Spinal cord (tissue), 10 donors: ENCODE results near the gene ZBTB11. TPM values are rescaled to one million over a fixed set of nuclear protein-coding genes. Genes with fewer than 3 reads are reported as not detected.
"Not testable (repeated sequence)": the region's sequence is repeated elsewhere in the genome, so short reads cannot be mapped to it uniquely, and the experiment has no call there.

ENCODE experiments used
- DNase-seq, 6 donors: peaks; one replicate each; pipeline versions ENCODE4 v3.0.0 to v3.0.0-alpha.2; 2013 to 2015; ENCODE audit warnings: low spot score in 6 of 6, low read depth in 4 of 6
- H3K27ac ChIP-seq: one replicate; pipeline ENCODE4 v1.5.1; 2013; ENCODE audit warnings: low read depth, low read length, control low read depth
- H3K27me3 ChIP-seq: one replicate; pipeline ENCODE4 v1.6.1; 2013; ENCODE audit warnings: low read length; ENCODE audit not compliant: control insufficient read depth, insufficient read depth
- H3K36me3 ChIP-seq: one replicate; pipeline ENCODE4 v1.6.1; 2013; ENCODE audit warnings: low read length; ENCODE audit not compliant: control insufficient read depth, insufficient read depth
- H3K4me1 ChIP-seq: one replicate; pipeline ENCODE4 v1.6.1; 2013; ENCODE audit warnings: low read length; ENCODE audit not compliant: control insufficient read depth, insufficient read depth
- H3K4me3 ChIP-seq: one replicate; pipeline ENCODE4 v1.5.1; 2013; ENCODE audit warnings: low read depth, low read length, control low read depth
- H3K9me3 ChIP-seq: one replicate; pipeline ENCODE4 v1.6.1; 2013; ENCODE audit warnings: low read length; ENCODE audit not compliant: control insufficient read depth, insufficient read depth
- WGBS: methylation state at CpG from one replicate; pipeline ENCODE4 v1.1.5; 2013; ENCODE audit warnings: missing lambda C conversion rate; ENCODE audit not compliant: insufficient coverage; 5-methylcytosine and 5-hydroxymethylcytosine counted together
- polyA plus RNA-seq, 2 donors: library from polyadenylated mRNA; unstranded; fragments of 120-200 nt; gene quantifications; one replicate each; pipeline ENCODE4 v1.2.1, GENCODE V29; 2013; ENCODE audit not compliant: insufficient read length in 2 of 2
- total RNA-seq, 2 donors: library from RNA; depleted of rRNA in 1 of 2; stranded (reverse); fragments of 120-200 nt in 1 of 2; fragments of >200 nt in 1 of 2; gene quantifications; one replicate each; pipeline versions ENCODE4 v1.2.3 to v1.2.4, GENCODE V29; 2013 to 2014
- donor health status: healthy.

The ZBTB11 gene
- total and polyA plus RNA-seq, 4 donors = 17.7 to 39.2 (median 21.6) TPM

DNA sequence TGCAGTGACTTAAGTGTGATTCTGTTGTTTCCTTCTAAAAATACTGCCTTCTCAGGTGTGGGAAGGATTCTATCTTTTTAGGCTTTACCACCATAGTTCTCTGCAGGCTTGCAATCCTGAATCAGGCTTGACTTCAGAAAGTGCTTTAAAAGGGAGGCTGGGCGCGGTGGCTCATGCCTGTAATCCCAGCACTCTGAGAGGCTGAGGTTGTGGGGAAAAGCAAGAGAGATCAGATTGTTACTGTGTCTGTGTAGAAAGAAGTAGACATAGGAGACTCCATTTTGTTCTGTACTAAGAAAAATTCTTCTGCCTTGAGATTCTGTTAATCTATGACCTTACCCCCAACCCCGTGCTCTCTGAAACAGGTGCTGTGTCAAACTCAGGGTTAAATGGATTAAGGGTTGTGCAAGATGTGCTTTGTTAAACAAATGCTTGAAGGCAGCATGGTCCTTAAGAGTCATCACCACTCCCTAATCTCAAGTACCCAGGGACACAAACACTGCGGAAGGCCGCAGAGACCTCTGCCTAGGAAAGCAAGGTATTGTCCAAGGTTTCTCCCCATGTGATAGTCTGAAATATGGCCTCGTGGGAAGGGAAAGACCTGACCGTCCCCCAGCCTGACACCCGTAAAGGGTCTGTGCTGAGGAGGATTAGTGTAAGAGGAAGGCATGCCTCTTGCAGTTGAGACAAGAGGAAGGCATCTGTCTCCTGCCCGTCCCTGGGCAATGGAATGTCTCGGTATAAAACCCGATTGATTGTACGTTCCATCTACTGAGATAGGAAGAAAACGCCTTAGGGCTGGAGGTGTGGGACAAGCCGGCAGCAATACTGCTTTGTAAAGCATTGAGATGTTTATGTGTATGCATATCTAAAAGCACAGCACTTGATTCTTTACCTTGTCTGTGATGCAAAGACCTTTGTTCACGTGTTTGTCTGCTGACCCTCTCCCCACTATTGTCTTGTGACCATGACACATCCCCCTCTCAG, 15.0 kb upstream of the ZBTB11 start:
- not testable (repeated sequence) for DNase-seq, H3K27me3 ChIP-seq, H3K9me3 ChIP-seq, H3K36me3 ChIP-seq, H3K4me3 ChIP-seq, H3K27ac ChIP-seq
- peaks cover 15% of the 10 kb centered on the region for H3K4me1 ChIP-seq
- WGBS = 62% methylated on average over 5 of the region's 15 CpGs

DNA sequence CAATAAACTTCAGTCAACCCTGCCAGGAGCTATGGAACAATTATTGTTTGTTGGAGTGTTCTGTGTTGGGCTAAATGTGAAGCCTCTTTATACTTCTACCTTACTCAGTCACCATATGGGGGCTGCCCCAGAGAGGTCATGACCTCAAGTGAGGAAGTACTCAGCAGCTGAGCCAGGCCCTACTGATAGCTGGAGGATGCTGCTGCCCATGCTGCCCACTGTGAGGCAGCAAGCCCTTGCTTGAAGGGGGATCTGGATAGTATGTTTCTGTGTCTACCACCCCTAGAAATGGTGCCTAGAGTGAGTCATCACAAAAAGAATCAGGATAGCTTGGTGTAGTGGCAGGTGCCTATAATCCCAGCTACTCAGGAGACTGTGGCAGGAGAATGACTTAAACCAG, 14.0 kb upstream of the ZBTB11 start:
- Histone ChIP-seq H3K27ac (no peak overlapping the region), H3K9me3 (no peaks in the 10 kb centered on the region), H3K4me3 (no peak overlapping the region), H3K4me1 (peaks cover 18% of the 10 kb centered on the region), H3K27me3 (no peaks in the 10 kb centered on the region), H3K36me3 (no peaks in the 10 kb centered on the region)
- DNase-seq = no peak

DNA sequence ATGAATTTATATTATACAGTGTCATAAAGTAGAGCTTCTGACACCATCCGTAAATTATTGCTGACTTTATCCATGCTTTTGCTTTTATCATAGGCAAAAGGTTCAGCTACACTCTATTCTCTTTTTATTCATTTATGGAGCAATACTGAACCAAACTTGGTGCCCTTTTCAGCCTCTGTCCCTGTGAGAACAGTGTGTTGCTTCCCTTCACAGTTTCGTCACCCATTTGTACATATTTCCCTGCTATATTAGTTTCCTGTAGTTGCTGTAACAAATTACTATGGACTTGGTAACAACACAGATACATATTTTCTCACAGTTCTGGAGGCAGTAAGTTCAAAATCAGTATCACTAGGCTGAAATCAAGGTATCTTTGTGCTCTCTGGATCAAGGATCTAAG, 12.4 kb upstream of the ZBTB11 start:
- peaks cover under 1% of the 10 kb centered on the region for H3K36me3 ChIP-seq
- no peak overlapping the region for H3K4me3 ChIP-seq
- peaks cover 21% of the 10 kb centered on the region for H3K4me1 ChIP-seq
- no peak for DNase-seq
- no peak overlapping the region for H3K27ac ChIP-seq
- 100% methylated on average over 2 of the region's 2 CpGs for WGBS
- H3K9me3 ChIP-seq = no peaks in the 10 kb centered on the region
- no peaks in the 10 kb centered on the region for H3K27me3 ChIP-seq

DNA sequence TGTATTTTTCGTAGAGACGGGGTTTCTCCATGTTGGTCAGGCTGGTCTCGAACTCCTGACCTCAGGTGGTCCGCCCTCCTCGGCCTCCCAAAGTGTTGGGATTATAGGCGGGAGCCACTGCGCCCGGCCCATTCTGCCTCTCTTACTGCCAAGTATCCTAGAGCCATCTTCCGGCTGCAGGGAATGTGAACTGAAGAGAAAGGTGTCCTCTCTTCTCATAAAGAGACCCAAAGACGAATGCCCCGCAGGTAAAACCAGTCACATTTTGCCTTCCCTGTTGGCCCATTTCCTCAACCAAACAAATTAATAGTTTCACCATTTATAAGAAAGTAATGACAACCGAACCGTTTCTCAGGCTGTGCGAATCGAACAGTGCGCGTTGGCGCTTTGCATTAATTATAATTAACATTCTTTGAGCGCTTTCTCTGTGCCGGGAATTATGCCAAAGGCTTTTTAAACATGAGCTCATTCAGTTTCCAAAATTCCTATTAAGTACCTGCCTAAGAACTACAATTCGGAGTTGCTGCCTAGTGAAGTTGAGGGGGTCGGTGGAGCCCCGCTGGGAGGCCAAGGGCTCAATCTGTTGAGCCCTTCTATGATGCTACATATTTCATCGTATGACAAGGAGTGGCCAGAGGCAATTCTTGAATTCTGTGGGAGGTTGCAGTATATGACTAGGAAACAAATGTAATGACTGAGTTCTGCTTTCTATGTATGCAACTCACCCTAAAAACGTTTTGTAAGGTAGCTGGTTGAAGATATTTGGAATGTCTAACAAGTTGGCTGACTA, 10.4 kb upstream of the ZBTB11 start:
- Histone ChIP-seq H3K36me3 (peaks cover 10% of the 10 kb centered on the region), H3K27ac (peak overlapping the region; percentile 95), H3K4me1 (peaks cover 29% of the 10 kb centered on the region), H3K4me3 (peak overlapping the region; percentile 92), H3K27me3 (no peaks in the 10 kb centered on the region), H3K9me3 (no peaks in the 10 kb centered on the region)
- WGBS = 61% methylated on average over 7 of the region's 25 CpGs
- DNase-seq = peak in 2 of 6 donors; percentile 21 to 38

DNA sequence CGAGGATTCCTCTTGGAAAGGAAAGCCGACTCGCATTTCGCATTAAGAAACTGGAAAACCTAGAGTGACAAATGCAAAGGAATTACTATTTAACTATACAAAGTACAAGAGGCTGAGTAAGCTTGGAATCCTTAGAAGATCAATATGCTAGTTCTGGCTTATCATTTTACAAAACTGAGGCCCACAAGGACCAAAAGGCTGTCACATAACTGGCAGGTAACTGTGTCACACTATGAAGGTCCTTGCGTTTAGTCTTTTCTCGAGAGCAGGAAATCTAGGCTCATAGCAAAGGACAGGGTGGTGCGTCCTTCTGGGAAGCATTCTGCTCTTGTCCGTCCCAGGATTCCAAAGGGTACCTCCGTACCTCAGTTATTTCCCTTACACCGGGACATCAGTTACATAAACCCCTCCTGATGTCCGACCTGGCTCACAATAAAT, 9.0 kb upstream of the ZBTB11 start:
- Histone ChIP-seq H3K4me3 (peak overlapping the region; percentile 92), H3K27me3 (no peaks in the 10 kb centered on the region), H3K36me3 (peaks cover 22% of the 10 kb centered on the region), H3K9me3 (no peaks in the 10 kb centered on the region), H3K27ac (peak overlapping the region; percentile 95), H3K4me1 (peaks cover 29% of the 10 kb centered on the region)
- DNase-seq = no peak
- WGBS = 0% methylated on average over 5 of the region's 11 CpGs

DNA sequence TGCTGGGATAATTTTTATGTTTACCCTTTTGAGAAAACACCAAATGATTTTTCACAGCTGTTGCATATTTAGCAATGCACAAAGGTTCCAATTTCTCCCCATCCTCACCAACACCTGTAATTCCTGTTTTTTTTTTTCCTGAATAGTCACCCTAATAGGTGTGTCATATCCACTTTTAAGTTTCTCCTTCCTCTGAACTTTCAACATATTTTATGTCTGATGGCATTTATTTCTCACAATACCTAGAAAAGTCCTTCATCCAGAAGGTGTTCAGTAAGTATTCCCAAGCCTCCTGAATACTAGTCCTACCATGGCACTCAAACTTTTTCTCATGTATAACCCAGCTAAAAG, 8.1 kb upstream of the ZBTB11 start:
- H3K27ac ChIP-seq = no peak overlapping the region
- H3K36me3 ChIP-seq = peaks cover 27% of the 10 kb centered on the region

DNA sequence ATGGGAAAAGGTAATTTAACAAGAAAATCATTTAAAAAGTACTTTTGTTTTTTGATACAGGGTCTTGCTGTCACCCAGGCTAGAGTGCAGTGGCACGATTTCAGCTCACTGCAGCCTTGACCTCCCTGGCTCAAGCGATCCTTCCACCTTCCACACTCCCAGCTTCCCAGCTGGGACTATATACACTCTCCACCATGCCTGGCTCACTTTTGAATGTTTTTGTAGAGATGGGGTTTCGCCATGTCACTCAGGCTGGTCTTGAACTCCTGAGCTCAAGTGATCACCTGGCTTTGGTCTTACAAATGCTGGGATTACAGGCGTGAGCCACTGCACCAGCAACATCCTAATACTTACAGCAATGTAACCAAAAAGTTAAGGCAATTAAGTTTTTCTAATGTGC, 3.5 kb upstream of the ZBTB11 start:
- Histone ChIP-seq H3K4me3 (no peak overlapping the region), H3K27ac (no peak overlapping the region), H3K36me3 (peaks cover 39% of the 10 kb centered on the region), H3K4me1 (peaks cover 27% of the 10 kb centered on the region), H3K9me3 (no peaks in the 10 kb centered on the region), H3K27me3 (no peaks in the 10 kb centered on the region)
- no peak for DNase-seq
- WGBS = 100% methylated on average over 2 of the region's 4 CpGs

More for the DNA sequence above, 8.1 kb upstream of the ZBTB11 start:
- Histone ChIP-seq H3K4me1 (peaks cover 29% of the 10 kb centered on the region), H3K27me3 (no peaks in the 10 kb centered on the region), H3K4me3 (peak overlapping the region; percentile 92), H3K9me3 (no peaks in the 10 kb centered on the region)
- DNase-seq = no peak

DNA sequence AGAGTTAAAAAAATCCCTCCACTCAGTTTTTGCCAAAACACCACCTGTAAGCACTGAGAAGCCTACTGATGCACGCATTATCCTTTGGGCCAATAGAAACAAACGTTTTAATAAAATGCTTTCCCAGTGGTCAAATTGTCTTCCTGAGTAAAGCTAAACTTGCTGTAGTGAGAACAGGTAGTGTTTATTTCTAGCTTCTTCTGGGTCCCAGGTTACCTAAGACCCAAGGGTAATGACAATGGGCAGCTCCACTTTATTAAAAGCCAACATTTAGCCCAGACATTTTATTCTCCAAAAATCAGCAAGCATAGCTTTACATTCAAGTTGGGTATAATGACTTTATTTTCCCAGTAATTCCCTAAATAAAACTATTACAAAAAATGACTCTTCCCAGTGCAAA, 1.9 kb upstream of the ZBTB11 start:
- not testable (repeated sequence) for H3K27me3 ChIP-seq, H3K9me3 ChIP-seq, H3K27ac ChIP-seq, DNase-seq, H3K4me3 ChIP-seq
- Histone ChIP-seq H3K4me1 (peaks cover 20% of the 10 kb centered on the region), H3K36me3 (peaks cover 34% of the 10 kb centered on the region)
- no CpG with 5 or more reads among the region's 2 CpGs for WGBS

DNA sequence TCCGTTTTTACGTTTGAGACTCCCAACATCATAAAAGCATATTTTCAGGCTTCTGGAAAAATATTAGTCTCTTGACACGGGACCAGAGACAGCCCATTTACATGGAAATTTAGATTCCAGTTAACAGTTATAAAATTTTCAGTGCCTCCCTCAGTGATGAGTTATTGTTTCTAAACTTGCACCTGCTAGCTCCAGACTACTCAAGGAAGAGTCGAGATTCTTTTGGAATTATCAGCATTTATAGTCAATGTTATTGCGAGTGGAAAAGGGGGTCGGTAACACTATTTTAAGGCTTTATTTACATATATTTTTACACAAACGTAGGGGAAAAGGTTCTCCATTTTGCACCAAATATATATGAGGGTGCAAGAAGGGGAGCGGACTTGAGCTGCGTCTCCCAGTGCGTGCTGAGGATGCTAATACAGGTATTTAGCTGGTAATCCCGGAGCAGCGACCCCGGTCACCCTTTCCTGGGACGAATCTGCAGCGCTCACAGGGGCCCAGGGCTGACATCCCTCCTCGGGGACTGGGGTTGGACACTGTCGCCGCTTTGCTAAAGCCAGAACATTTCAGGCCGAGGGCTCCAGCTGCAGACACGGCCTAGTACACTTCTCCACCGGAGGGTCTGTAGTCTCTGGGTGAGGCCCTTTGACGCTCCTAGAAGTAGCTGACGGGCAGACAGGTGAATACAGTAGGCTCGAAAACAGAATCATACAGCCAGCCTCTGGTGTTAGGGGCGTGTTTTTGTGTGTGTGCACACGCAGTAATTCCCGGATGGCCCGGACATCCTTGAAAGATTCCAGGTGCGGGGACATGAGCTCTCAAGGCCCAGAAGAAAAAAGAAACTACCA, 729 bp upstream of the ZBTB11 start:
- Histone ChIP-seq H3K4me1 (peaks cover 16% of the 10 kb centered on the region), H3K36me3 (peaks cover 31% of the 10 kb centered on the region), H3K27me3 (no peaks in the 10 kb centered on the region), H3K27ac (peak overlapping the region; percentile 79), H3K9me3 (no peaks in the 10 kb centered on the region), H3K4me3 (peak overlapping the region; percentile 99)
- peak in 2 of 6 donors; percentile 2 to 7 for DNase-seq
- 64% methylated on average over 22 of the region's 29 CpGs for WGBS
